Measurements from ENCODE around the gene NECAB3.
"Not testable (repeated sequence)": the region's sequence is repeated elsewhere in the genome, so short reads cannot be mapped to it uniquely, and the experiment has no call there.

NECAB3 gene

DNA sequence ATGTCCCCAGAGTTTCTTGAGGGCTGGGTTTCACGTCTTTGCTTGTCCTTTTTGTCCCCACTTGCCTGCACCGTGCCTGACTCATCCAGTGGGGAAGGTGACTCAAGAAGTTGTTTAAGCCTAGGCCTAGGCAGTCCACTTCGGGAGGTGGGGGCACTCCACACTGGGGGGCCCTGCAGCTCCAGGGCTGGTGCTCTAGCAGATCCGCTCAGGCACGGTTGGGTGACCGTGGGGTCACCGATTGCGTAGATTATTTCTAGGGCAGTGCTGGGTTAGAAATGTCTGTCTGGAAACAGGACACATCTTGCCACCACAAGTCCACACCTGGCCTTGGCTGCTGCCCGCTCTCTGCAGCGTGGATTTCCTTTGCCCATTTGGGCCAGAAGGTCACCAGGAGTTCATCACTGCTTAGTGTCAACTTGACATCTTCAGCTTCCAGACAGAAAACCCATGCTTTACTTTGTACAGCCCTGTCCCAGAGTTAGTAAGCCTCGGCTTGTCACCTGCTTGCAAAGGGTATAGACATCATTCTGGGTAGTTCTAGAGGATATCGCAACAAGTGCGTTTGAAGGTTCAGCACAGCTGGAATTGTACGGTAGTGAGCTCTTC, 25.7 kb downstream of the NECAB3 start:
- DNase-seq: peak in 1 of 2 experiments; percentile 33

- peak in 1 of 2 experiments; percentile 48 for DNase-seq
Observed at GRCh38 chr20:33647603-33648395, 26.4 kb downstream of the NECAB3 start.

DNA sequence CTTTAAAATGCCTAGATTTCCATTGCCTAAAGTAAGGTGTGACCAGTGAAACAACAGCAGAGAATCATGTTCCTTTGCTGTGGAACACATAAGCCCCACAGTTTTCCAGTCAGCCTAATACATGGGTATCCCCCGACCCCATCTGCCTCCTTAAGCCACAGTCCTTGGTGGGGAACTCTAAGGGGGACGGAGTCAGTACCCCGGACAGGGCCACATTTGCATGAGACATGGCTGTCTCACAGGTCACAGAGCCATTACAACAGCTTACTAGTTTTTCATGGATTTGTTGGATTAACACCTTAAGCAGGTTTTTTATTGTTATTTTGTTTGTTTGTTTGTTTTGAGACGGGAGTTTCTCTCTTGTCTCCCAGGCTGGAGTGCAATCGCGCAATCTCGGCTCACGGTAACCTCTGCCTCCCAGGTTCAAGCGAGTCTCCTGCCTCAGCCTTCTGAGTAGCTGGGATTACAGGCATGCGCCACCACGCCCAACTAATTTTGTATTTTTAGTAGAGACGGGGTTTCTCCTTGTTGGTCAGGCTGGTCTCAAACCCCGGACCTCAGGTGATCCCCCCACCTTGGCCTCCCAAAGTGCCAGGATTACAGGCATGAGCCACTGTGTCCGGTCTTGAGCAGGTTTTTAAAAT, 27.1 kb downstream of the NECAB3 start:
- not testable (repeated sequence) for DNase-seq

DNA sequence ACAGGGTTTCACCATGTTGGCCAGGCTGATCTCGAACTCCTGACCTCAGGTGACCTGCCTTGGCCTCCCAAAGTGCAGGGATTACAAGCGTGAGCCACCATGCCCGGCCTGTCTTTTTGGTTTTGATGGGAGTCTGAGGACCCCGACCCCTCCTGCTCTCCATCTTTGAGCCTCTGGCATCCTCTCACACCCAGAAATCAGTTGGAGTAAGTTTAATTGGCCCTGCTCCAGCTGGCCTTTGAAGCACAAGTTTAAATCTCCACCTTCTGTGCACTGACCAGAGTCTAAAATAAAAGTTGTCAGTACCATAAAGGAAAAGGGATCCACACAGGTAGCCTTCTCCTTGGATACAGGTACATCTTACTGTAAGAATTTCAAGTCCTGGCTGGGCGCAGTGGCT, 28.0 kb downstream of the NECAB3 start:
- peak in 1 of 2 experiments; percentile 15 for DNase-seq

- no peak for DNase-seq
Observed at GRCh38 chr20:33645396-33645795, 28.8 kb downstream of the NECAB3 start.

- no peak for DNase-seq
Observed at GRCh38 chr20:33645072-33645358, 29.2 kb downstream of the NECAB3 start.

DNA sequence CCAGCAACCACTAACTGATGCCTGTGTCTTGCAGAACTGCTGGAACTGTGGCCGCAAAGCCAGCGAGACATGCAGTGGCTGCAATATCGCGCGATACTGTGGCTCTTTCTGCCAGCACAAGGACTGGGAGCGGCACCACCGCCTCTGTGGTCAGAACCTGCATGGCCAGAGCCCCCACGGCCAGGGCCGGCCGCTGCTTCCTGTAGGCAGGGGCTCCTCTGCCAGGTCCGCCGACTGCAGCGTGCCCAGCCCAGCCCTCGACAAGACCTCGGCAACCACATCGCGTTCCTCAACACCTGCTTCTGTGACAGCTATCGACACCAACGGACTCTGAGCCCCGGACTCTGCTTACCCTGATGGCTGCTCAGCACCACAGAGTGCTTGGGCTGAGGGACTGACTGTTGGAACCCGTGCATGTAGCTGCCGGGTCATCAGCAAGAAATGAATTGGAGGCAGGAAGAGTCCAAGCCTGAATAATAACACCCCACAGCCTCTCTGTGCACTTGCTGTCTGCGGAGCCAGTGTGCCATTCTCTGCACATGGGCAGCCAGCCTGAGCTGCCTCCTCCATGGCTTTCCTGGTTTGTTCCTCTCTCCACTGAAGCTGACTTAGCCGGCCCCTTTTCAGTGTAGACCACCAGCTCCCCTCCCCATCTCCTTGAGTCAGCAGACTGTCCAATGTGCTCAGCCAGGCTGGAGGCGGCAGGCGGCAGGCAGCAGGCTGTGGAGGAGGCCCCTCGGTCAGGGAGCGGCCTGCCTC, 29.7 kb downstream of the NECAB3 start:
- DNase-seq: no peak

DNA sequence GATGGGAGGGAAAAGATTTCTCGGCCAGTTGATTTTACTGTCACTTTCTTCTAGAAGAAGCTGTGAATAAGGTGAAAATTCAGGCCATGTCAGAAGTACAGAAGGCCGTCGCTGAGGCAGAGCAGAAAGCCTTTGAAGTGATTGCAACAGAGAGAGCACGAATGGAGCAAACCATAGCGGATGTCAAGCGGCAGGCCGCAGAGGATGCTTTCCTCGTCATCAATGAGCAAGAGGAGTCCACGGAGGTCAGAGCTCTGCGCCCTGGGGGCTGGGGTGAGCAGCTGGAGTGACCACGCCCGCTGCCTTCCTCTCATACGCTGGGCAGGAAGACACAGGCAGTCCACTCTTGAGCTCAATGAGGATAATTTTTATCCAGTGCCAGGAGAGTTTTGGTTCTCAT, 33.9 kb downstream of the NECAB3 start:
- no peak for DNase-seq

DNA sequence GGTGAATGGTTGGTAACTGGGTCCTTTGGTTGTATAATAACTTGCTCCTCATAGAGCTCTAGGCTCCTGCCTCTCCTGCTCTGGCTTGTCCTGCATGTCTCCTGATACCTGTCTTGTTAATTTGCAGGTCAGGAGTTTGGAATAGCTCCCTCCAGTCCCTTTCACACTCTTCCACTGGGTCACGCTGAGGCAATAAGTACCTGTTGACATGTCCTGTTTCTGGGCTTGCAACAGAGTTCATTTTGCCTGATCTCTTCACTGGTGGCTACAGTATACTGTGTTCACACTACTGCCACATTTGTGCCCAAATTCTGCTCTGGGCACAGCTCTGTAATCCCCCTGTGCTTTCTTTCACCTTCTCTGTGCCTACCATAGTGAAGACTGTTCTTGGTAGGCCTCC, 37.5 kb downstream of the NECAB3 start:
- no peak for DNase-seq

DNA sequence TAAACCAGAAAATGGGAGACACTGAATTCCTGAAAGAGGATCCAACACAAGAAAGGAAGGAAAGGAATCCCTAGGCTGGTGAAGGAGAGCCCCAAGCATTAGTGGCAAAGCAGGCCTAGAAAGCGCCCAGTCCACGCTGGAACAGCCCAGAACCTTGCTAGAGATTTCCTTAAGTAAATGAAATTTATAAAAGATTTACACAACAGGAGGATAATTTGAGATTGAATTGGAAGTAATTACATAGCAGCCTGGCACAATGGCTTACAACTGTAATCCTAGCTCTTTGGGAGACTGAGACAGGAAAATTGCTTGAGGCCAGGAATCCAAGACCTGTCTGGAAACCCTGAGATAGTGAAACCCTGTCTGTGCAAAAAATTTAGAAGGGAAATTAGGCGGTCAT, 38.9 kb downstream of the NECAB3 start:
- no peak for DNase-seq

GRCh38 chr20:33631910-33632309, 42.3 kb downstream of the NECAB3 start:
- not testable (repeated sequence) for DNase-seq

GRCh38 chr20:33630507-33630906, 43.7 kb downstream of the NECAB3 start:
- no peak for DNase-seq

DNA sequence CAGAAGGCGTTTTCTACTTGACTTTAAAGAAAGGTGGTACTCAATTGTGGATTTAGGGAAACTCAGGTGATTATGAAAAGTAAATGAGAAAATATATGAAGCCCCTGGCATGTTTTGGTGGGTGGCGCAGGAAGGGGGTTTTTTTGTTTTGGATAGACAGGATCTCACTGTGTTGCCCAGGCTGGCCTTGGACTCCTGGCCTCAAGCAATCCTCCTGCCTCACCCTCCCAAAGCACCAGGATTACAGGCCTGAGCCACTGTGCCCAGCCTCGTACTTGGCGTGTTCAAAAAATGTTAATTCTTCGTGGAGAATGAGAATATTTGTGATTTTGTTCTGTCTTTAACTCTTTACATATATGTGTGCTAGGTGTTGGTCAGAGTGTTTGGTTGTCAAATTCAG, 44.2 kb downstream of the NECAB3 start:
- DNase-seq: no peak

- DNase-seq: no peak
Observed at GRCh38 chr20:33629533-33629932, 44.7 kb downstream of the NECAB3 start.

DNA sequence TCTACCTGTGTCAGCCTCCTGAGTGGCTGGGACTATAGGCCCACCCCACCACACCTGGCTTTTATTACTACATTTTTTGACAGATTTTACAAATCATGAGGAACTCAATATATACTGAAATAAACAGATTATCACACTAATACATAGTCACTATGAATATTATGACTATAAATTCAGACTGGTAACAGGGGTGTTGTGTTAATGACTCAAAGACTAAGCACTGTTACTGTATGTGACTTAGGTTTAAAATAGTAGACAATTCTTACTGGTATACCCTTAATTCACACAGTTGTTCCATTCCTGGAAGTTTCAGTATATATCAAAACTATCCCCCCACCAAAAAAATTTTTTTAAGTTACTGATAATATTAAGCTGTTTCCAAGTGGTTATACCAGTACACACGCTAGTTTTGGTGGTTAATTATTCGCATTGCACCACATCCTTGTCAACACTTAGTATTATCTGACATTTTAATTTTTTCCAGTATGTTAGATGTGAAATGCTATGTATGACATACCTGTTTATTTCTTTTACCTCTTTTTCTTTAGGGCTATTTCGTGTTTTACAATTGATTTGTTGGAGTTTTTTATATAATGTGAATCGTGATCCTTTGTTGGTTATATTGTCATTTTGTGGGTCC, 46.5 kb downstream of the NECAB3 start:
- DNase-seq: no peak

DNA sequence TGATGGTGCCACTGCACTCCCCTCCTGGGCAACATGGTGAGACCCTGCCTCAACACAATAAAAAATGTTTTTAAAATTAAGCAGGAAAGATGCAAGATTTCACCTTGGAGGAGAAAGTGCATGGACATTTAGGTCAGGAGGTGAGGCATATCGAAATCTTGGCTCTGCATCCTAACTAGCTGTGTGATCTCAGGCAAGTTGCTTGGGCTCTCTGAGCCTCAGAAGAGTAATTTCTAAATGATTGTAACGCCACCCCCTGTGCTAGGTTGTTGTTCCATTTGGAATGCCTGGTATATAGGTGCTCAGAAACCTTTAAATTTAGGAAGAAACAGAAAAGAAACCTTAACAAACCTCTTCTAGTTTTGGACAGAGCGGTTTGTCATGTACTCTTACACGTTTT, 48.0 kb downstream of the NECAB3 start:
- no peak for DNase-seq

DNA sequence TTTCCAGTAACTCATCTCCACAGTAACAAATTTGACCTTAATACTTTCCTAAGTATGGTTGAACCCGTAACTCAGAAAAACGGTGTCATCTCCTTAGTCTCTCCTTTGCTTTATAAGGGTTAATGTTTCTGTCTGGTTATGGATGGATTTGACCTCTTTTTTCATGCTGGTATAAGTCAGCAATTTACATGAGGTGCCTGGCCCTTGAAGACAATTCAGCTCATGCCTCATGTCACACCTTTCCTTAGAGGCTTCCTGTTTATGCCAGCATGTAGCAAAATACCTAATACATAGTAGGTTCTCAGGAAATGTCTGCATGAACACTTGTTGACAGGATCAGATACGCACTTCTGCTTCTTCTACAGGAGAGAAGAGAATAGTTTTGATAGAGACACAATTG, 49.8 kb downstream of the NECAB3 start:
- DNase-seq: no peak

DNA sequence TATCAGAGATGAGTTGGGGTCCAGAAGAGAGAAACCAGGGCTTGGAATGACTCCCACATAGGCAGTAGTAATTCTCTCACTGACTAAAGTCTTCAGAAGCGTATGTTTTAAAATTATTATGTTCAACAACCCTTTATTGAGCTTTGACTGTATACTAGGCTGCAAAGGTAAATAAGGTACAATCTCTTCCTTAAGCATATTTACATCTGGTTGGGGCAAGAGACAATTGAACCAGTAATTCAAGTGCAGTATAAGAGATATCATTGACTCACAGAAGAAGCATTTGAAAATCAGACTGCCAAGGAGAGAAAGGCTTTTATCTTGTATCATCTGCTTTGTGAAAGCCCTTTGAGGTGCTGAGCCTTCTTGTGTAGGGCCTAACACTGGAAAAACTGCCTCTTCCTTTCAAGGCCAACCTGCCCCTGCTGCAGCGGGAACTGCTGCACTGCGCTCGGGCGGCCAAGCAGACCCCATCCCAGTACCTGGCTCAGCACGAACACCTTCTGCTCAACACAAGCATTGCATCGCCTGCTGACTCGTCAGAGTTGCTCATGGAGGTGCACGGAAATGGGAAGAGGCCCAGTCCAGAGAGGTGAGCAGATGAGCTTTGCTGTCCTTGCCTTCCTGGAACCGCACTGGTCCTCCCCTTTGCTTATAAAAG, 51.4 kb downstream of the NECAB3 start:
- DNase-seq: no peak

DNA sequence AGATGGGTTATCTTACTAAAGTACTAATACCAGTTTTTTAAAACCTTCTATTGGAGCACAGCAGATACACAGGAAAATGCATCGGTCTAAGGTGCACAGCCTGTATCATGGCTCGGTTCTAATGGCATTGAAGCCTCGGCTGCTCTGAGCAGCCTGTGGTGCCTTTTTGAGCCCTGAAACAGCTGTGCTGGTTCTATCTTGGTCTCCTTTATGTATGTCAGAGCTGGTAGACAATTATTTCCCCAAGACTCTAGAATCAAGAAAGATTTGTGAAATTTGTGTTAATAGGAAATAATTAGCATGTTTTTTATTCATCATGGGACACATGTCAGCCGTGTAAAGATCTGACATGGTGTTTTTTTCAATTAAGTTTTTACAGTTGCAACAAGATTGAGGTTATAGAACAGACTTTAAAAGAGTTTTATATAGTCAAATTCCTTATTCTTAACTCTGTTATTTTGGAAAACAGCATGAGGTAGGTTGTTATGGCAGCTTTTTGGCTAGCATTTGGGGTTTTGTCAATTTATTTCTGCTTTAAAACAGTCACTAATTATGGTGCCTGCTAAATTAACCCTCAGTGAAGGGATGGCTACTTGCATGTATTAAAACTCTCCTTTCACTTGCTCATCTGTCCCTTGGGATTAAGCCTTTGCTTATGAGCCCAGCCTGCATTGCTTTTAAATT, 52.4 kb downstream of the NECAB3 start:
- no peak for DNase-seq

DNA sequence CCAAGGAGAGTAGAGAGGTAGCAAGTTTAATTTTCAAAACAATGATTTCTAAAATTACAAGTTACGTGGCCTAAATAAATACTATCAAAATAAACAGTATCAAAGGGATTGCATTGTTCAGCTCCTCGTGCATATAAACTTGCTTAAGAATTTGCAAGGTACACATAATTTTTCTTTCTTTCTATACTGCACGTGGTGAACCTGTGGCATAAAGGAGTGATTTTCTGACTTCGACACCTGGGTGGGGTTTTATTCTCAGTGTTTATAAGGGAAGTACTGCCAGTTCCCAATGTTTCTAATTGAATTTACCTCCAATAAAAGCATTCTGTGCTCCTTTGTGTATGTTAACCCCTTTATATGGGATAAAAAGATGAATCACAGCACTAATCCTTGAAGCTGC, 62.2 kb downstream of the NECAB3 start:
- DNase-seq: no peak

- DNase-seq: no peak
Observed at GRCh38 chr20:33611106-33611505, 63.1 kb downstream of the NECAB3 start.

GRCh38 chr20:33609504-33609903, 64.7 kb downstream of the NECAB3 start:
- no peak for DNase-seq
